CD4-positive, alpha-beta T cell (primary cell): ENCODE results near the gene CCL28. TPM values are rescaled to one million over a fixed set of nuclear protein-coding genes. Genes with fewer than 3 reads are reported as not detected.
A peak's percentile ranks its signal among the peaks of the same experiment; 100 is the strongest.

Experiments used
- ATAC-seq: fragments of 200-7000 bp; cut with Tn5 transposase; one replicate; pipeline ENCODE4 v1.10.0; 2022; ENCODE audit warnings: mild to moderate bottlenecking; ENCODE audit not compliant: poor library complexity
- CTCF ChIA-PET: fragments of 350-600 bp; sonication (Branson Sonifier 250); formaldehyde crosslinking; loops from one replicate; lab custom pipeline; 2021; ENCODE audit warnings: antibody characterized with exemption, inconsistent platforms; lab: Charles Lee
- POLR2A ChIA-PET: fragments of 350-600 bp; sonication (Branson Sonifier 250); formaldehyde crosslinking; loops from one replicate; lab custom pipeline; 2021; ENCODE audit warnings: antibody characterized with exemption, inconsistent platforms; lab: Charles Lee
- DNase-seq, 14 experiments: peaks; one replicate each; pipeline ENCODE4 v3.0.0-alpha.2; 2013 to 2020; ENCODE audit warnings: mixed read lengths in 2 of 14
- H3K27ac ChIP-seq, 2 donors: one replicate each; pipeline versions ENCODE4 v1.5.1 to v1.7.0; 2013; ENCODE audit warnings: low read length in 2 of 2, low read depth in 1 of 2, mild to moderate bottlenecking in 1 of 2
- H3K27me3 ChIP-seq, 2 experiments: 1 replicate in 1 of 2; 2 replicates in 1 of 2; pipeline versions ENCODE4 v1.6.1 to v1.7.0; 2013; ENCODE audit warnings: low read length in 2 of 2, control low read depth in 1 of 2, mild to moderate bottlenecking in 1 of 2, moderate library complexity in 1 of 2; ENCODE audit not compliant: insufficient read depth in 2 of 2, control insufficient read depth in 1 of 2
- H3K36me3 ChIP-seq: one replicate; pipeline ENCODE4 v1.6.1; 2013; ENCODE audit warnings: low read length, control low read depth; ENCODE audit not compliant: insufficient read depth
- H3K4me1 ChIP-seq: one replicate; pipeline ENCODE4 v1.6.1; 2013; ENCODE audit warnings: low read length, control low read depth; ENCODE audit not compliant: insufficient read depth
- H3K4me3 ChIP-seq: one replicate; pipeline ENCODE4 v1.5.1; 2013; ENCODE audit warnings: mild to moderate bottlenecking, low read length, moderate library complexity
- H3K9me3 ChIP-seq, 2 experiments: 1 replicate in 1 of 2; 2 replicates in 1 of 2; pipeline versions ENCODE4 v1.6.1 to v1.7.0; 2013; ENCODE audit warnings: low read length in 2 of 2, mild to moderate bottlenecking in 2 of 2, control low read depth in 1 of 2, moderate library complexity in 1 of 2; ENCODE audit not compliant: control insufficient read depth in 1 of 2, insufficient read depth in 1 of 2
- H3K27ac Mint-ChIP-seq: one replicate; pipeline ENCODE4 v1.8.0; 2020; ENCODE audit warnings: mixed read lengths
- H3K27me3 Mint-ChIP-seq: one replicate; pipeline ENCODE4 v1.8.0; 2021; ENCODE audit warnings: mixed read lengths
- H3K36me3 Mint-ChIP-seq: one replicate; pipeline ENCODE4 v1.8.0; 2021; ENCODE audit warnings: low read depth, mixed read lengths
- H3K4me1 Mint-ChIP-seq: one replicate; pipeline ENCODE4 v1.8.0; 2021; ENCODE audit warnings: low read depth, mixed read lengths
- H3K4me3 Mint-ChIP-seq: one replicate; pipeline ENCODE4 v1.8.0; 2020; ENCODE audit warnings: mild to moderate bottlenecking, mixed read lengths
- H3K9me3 Mint-ChIP-seq: one replicate; pipeline ENCODE4 v1.8.0; 2020; ENCODE audit warnings: mixed read lengths
- CTCF ChIP-seq: fragments of 200-600 bp; IDR thresholded peaks from one replicate; pipeline ENCODE4 v1.8.0; 2022; ENCODE audit warnings: antibody characterized with exemption, mild to moderate bottlenecking
- intact Hi-C, 2 experiments: fragments of 100-400 bp; cut with DNase I in 1 of 2; cut with micrococcal nuclease in 1 of 2; formaldehyde crosslinking; loops; one replicate each; pipeline versions ENCODE4 v1.15.1 to v1.9.0; 2023 to 2025; cut with DNase I, micrococcal nuclease
- total RNA-seq, 174 experiments: library from RNA in 2 of 174; stranded (reverse) in 2 of 174; gene quantifications; one replicate each; pipeline ENCODE4 v1.2.3 and lab custom pipeline; 2021 to 2026

The CCL28 gene
- total RNA-seq, 2 experiments from 2014 or later: 20.6 to 20.9 TPM

- CTCF ChIA-PET: no interaction called here
These were observed 73.3 kb downstream of the CCL28 start for GRCh38 chr5:43338862-43339261.

DNA sequence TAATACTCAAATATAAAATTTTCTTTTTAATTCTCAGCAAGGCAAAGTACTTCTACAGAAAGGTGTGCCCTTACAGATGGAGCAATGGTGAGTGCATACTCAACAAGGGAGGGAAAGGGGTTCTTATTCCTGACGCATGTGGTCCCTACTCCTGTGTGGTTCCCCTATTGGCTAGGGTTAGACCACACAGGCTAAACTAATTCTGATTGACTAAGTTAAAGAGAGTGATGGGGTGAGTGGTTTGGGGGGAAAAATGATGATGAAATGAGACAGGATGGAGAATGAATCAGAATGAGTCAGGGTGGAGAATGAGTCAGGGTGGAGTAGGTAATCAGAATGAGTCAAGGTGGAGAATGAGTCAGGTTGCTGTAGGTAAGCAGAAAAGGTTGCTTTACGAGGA, 76.0 kb downstream of the CCL28 start:
- intact Hi-C loops: no loop called here
- ATAC-seq (no peak), DNase-seq (no peak)
- no peaks in the 10 kb centered on the region for H3K4me1 ChIP-seq
- Mint-ChIP-seq H3K27ac (no peak overlapping the region), H3K4me3 (no peak overlapping the region), H3K36me3 (peaks cover 7% of the 10 kb centered on the region), H3K27me3 (peaks cover 22% of the 10 kb centered on the region), H3K4me1 (no peaks in the 10 kb centered on the region), H3K9me3 (peaks cover 16% of the 10 kb centered on the region)
- ChIA-PET POLR2A (no interaction called here), CTCF (no interaction called here)
- no peak for TF ChIP-seq CTCF
- no peaks in the 10 kb centered on the region for H3K36me3 ChIP-seq
- H3K9me3 ChIP-seq: peaks cover 11 to 12% of the 10 kb centered on the region in 2 experiments
- no peak overlapping the region for H3K4me3 ChIP-seq
- H3K27me3 ChIP-seq: peaks cover 0 to 1% of the 10 kb centered on the region in 2 experiments
- no peak overlapping the region for H3K27ac ChIP-seq

More at GRCh38 chr5:43338862-43339261, 73.3 kb downstream of the CCL28 start:
- no peak overlapping the region for H3K27ac Mint-ChIP-seq
- Histone ChIP-seq H3K27me3 (no peaks in the 10 kb centered on the region), H3K4me3 (no peak overlapping the region), H3K27ac (no peak overlapping the region), H3K9me3 (peaks cover 11 to 13% of the 10 kb centered on the region in 2 experiments), H3K36me3 (no peaks in the 10 kb centered on the region), H3K4me1 (no peaks in the 10 kb centered on the region)
- peaks cover 7% of the 10 kb centered on the region for H3K36me3 Mint-ChIP-seq
- peaks cover 9% of the 10 kb centered on the region for H3K9me3 Mint-ChIP-seq
- TF ChIP-seq CTCF: no peak
- intact Hi-C loops: no loop called here
- no peak overlapping the region for H3K4me3 Mint-ChIP-seq
- ATAC-seq: no peak
- DNase-seq: peak in 2 of 14 experiments; percentile 21 to 40
- no peaks in the 10 kb centered on the region for H3K4me1 Mint-ChIP-seq
- H3K27me3 Mint-ChIP-seq: peaks cover 29% of the 10 kb centered on the region
- POLR2A ChIA-PET: no interaction called here

GRCh38 chr5:43335681-43336080, 76.5 kb downstream of the CCL28 start:
- ATAC-seq (no peak), DNase-seq (no peak)
- Mint-ChIP-seq H3K36me3 (peaks cover 7% of the 10 kb centered on the region), H3K9me3 (peaks cover 16% of the 10 kb centered on the region), H3K4me3 (no peak overlapping the region), H3K27me3 (peaks cover 22% of the 10 kb centered on the region), H3K27ac (no peak overlapping the region), H3K4me1 (no peaks in the 10 kb centered on the region)
- Histone ChIP-seq H3K4me3 (no peak overlapping the region), H3K4me1 (no peaks in the 10 kb centered on the region), H3K36me3 (no peaks in the 10 kb centered on the region), H3K27ac (no peak overlapping the region), H3K9me3 (peaks cover 8 to 11% of the 10 kb centered on the region in 2 experiments), H3K27me3 (peaks cover 0 to 3% of the 10 kb centered on the region in 2 experiments)
- POLR2A ChIA-PET: no interaction called here
- CTCF ChIA-PET: no interaction called here
- no peak for TF ChIP-seq CTCF
- intact Hi-C loops: no loop called here
